ENCODE data around the gene FHDC1.

GRCh38 chr4:152961014-152961772, 25.1 kb downstream of the FHDC1 start:
- TF ChIP-seq CTCF (IDR thresholded peaks at IDR 0.05 in 4 of 5, conservative IDR thresholded peaks at IDR 0.05 in 1 of 5): no peak
- TF ChIP-seq POLR2A (IDR thresholded peaks at IDR 0.05): no peak

Data from gastrocnemius medialis (tissue), 4 donors.